Measurements from ENCODE around the gene ACTR5.
"Not testable (repeated sequence)": the region's sequence is repeated elsewhere in the genome, so short reads cannot be mapped to it uniquely, and the experiment has no call there.

ACTR5 gene

GRCh38 chr20:38766071-38766470, 17.8 kb downstream of the ACTR5 start:
- no peak for DNase-seq (ENCODE audit: low read depth)

GRCh38 chr20:38769376-38770295, 21.4 kb downstream of the ACTR5 start:
- DNase-seq (ENCODE audit: low read depth), result no peak

- no peak for DNase-seq (ENCODE audit: low read depth)
These were observed 22.3 kb downstream of the ACTR5 start for GRCh38 chr20:38770546-38770945.

- no peak for DNase-seq (ENCODE audit: low read depth)
These were observed 22.7 kb downstream of the ACTR5 start for GRCh38 chr20:38770970-38771369.

GRCh38 chr20:38771621-38772020, 23.4 kb downstream of the ACTR5 start:
- DNase-seq (ENCODE audit: low read depth), result no peak

GRCh38 chr20:38774167-38774566, 25.9 kb downstream of the ACTR5 start:
- no peak for DNase-seq (ENCODE audit: low read depth)

GRCh38 chr20:38776363-38776762, 28.1 kb downstream of the ACTR5 start:
- no peak for DNase-seq (ENCODE audit: low read depth)

GRCh38 chr20:38779247-38780097, 31.2 kb downstream of the ACTR5 start:
- DNase-seq (ENCODE audit: low read depth), result no peak

GRCh38 chr20:38782275-38782674, 34.0 kb downstream of the ACTR5 start:
- DNase-seq (ENCODE audit: low read depth), result no peak

GRCh38 chr20:38787870-38788269, 39.6 kb downstream of the ACTR5 start:
- DNase-seq (ENCODE audit: low read depth), result no peak

GRCh38 chr20:38789503-38790199, 41.4 kb downstream of the ACTR5 start:
- no peak for DNase-seq (ENCODE audit: low read depth)

GRCh38 chr20:38790200-38791053, 42.2 kb downstream of the ACTR5 start:
- peak; percentile 31 for DNase-seq (ENCODE audit: low read depth)

GRCh38 chr20:38791291-38791690, 43.0 kb downstream of the ACTR5 start:
- DNase-seq (ENCODE audit: low read depth), result no peak

- no peak for DNase-seq (ENCODE audit: low read depth)
These were observed 43.7 kb downstream of the ACTR5 start for GRCh38 chr20:38791940-38792339.

GRCh38 chr20:38794057-38794456, 45.8 kb downstream of the ACTR5 start:
- not testable (repeated sequence) for DNase-seq (ENCODE audit: low read depth)

- DNase-seq (ENCODE audit: low read depth), result no peak
These were observed 50.0 kb downstream of the ACTR5 start for GRCh38 chr20:38798266-38798665.

- no peak for DNase-seq (ENCODE audit: low read depth)
These were observed 50.9 kb downstream of the ACTR5 start for GRCh38 chr20:38799203-38799602.

- no peak for DNase-seq (ENCODE audit: low read depth)
These were observed 52.6 kb downstream of the ACTR5 start for GRCh38 chr20:38800882-38801281.

GRCh38 chr20:38804221-38804620, 56.0 kb downstream of the ACTR5 start:
- no peak for DNase-seq (ENCODE audit: low read depth)

GRCh38 chr20:38804682-38805501, 56.6 kb downstream of the ACTR5 start:
- DNase-seq (ENCODE audit: low read depth), result peak; percentile 53

Data from activated T-cell treated with anti-CD3 and anti-CD28 coated beads for 1 hour (primary cell).